HL-60/S4 treated with phorbol 12-myristate 13-acetate at 8.2 ng/mL for 4 days and 3 days (cell line): ENCODE measurements around the gene SYNGAP1.
"Not testable (repeated sequence)": the region's sequence is repeated elsewhere in the genome, so short reads cannot be mapped to it uniquely, and the experiment has no call there.

ENCODE experiments used
- in situ Hi-C: fragments of 300-500 bp; cut with MboI; formaldehyde crosslinking; loops from 2 replicates; pipeline ENCODE4 v1.15.0; 2022; ENCODE audit warnings: low sequenced_read_pairs

Gene SYNGAP1

GRCh38 chr6:33399881-33400280, 20.0 kb upstream of the SYNGAP1 start:
- in situ Hi-C loops = not testable (repeated sequence)

- in situ Hi-C loops = no loop called here
Measured at GRCh38 chr6:33404884-33405283, 15.0 kb upstream of the SYNGAP1 start.

GRCh38 chr6:33405386-33405940, 14.4 kb upstream of the SYNGAP1 start:
- in situ Hi-C loops = no loop called here

GRCh38 chr6:33406126-33406525, 13.7 kb upstream of the SYNGAP1 start:
- in situ Hi-C loops = no loop called here

GRCh38 chr6:33407132-33407718, 12.6 kb upstream of the SYNGAP1 start:
- in situ Hi-C loops = no loop called here

- in situ Hi-C loops = no loop called here
Measured at GRCh38 chr6:33410050-33410710, 9.7 kb upstream of the SYNGAP1 start.

GRCh38 chr6:33410711-33411631, 8.9 kb upstream of the SYNGAP1 start, which contains the start of gene PHF1:
Gene PHF1 (plus strand): TSS chr6:33411014. CDS start chr6:33412264, 1,250 bp downstream.
- in situ Hi-C loops = no loop called here

- in situ Hi-C loops = no loop called here
Measured at GRCh38 chr6:33411632-33412005, 8.2 kb upstream of the SYNGAP1 start.

GRCh38 chr6:33412140-33413009, 7.5 kb upstream of the SYNGAP1 start:
- in situ Hi-C loops = no loop called here

GRCh38 chr6:33413241-33414120, 6.4 kb upstream of the SYNGAP1 start:
- in situ Hi-C loops = no loop called here

GRCh38 chr6:33414592-33415271, 5.1 kb upstream of the SYNGAP1 start:
- in situ Hi-C loops = no loop called here

- in situ Hi-C loops = no loop called here
Measured at GRCh38 chr6:33415831-33416230, 4.0 kb upstream of the SYNGAP1 start.

- in situ Hi-C loops = no loop called here
Measured at GRCh38 chr6:33416386-33417127, 3.3 kb upstream of the SYNGAP1 start.

- in situ Hi-C loops = no loop called here
Measured at GRCh38 chr6:33417128-33417902, 2.5 kb upstream of the SYNGAP1 start.

- in situ Hi-C loops = no loop called here
Measured at GRCh38 chr6:33417903-33418689, 1.8 kb upstream of the SYNGAP1 start, which contains the start of gene CUTA. Gene CUTA (minus strand): TSS chr6:33418107. CDS start chr6:33418000, 107 bp downstream.

- in situ Hi-C loops = no loop called here
Measured at GRCh38 chr6:33418690-33419291, 1.1 kb upstream of the SYNGAP1 start.
